ENCODE measurements around the gene LIG4.

GRCh38 chr13:108158746-108159145 is 56.6 kb downstream of the LIG4 start:
- TF ChIP-seq CTCF (conservative IDR thresholded peaks at IDR 0.05; ENCODE audit: low read length), result no peak
- no peak for TF ChIP-seq EZH2phosphoT487 (IDR thresholded peaks at IDR 0.05; ENCODE audit: borderline replicate concordance, low read depth, low read length)

Data from OCI-LY7 (cell line).